Measurements from ENCODE around the gene CLCA1. TPM values are rescaled to one million over a fixed set of nuclear protein-coding genes. Genes with fewer than 3 reads are reported as not detected.

Gene CLCA1
- total and polyA plus RNA-seq, 9 donors = 0.07 to 1.5 (median 0.43) TPM; not detected in 6

DNA sequence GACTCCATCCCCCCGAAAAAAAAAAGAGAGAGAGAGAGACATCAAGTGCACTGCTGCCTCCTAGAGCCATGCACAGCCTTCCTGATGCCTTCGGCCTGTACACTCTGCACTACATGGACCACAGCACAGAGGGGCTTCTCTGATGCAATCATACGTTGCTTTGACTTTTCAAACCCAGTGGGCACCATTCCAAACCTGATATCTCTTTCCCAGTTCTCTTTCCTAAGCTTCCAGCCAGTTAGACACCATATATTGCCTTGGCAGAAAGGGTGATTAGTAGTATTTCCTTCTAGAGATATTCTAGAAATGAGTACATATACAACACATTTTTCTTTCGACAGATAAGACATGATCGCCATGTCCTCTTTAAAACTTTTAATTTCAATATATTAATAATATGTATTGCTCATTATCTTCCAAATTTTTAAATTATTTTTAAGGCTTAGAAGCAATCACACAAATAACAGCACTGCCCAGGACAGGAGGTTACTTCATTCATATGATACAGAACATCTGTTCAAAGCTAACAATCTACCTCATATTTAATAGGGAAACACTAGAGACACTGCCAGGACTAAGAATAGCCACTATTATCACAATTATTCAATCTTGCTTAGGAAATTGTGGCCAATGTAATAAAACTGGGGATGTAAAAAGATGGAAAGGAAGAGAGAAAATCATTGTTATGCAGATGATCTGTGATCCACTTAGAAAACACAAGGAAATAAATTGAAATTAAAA lies 9.9 kb downstream of the CLCA1 start:
- H3K4me3 ChIP-seq = no peak overlapping the region
- intact Hi-C loops (cut with DNase I) = no loop called here
- TF ChIP-seq POLR2A (IDR thresholded peaks at IDR 0.05) (no peak), EP300 (IDR thresholded peaks at IDR 0.05) (no peak)
- TF ChIP-seq, protein P1, sequence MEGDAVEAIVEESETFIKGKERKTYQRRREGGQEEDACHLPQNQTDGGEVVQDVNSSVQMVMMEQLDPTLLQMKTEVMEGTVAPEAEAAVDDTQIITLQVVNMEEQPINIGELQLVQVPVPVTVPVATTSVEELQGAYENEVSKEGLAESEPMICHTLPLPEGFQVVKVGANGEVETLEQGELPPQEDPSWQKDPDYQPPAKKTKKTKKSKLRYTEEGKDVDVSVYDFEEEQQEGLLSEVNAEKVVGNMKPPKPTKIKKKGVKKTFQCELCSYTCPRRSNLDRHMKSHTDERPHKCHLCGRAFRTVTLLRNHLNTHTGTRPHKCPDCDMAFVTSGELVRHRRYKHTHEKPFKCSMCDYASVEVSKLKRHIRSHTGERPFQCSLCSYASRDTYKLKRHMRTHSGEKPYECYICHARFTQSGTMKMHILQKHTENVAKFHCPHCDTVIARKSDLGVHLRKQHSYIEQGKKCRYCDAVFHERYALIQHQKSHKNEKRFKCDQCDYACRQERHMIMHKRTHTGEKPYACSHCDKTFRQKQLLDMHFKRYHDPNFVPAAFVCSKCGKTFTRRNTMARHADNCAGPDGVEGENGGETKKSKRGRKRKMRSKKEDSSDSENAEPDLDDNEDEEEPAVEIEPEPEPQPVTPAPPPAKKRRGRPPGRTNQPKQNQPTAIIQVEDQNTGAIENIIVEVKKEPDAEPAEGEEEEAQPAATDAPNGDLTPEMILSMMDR (IDR thresholded peaks at IDR 0.05) = no peak
- no peaks in the 10 kb centered on the region for H3K4me1 ChIP-seq (ENCODE audit: insufficient read depth)
- no peak for DNase-seq
- no peaks in the 10 kb centered on the region for H3K27me3 ChIP-seq
- WGBS, 3 donors = 55 to 59% (median 56%) methylated on average over 5 of the region's 5 CpGs
- no peaks in the 10 kb centered on the region for H3K9me3 ChIP-seq
- no peaks in the 10 kb centered on the region for H3K36me3 ChIP-seq
- H3K27ac ChIP-seq = no peak overlapping the region

DNA sequence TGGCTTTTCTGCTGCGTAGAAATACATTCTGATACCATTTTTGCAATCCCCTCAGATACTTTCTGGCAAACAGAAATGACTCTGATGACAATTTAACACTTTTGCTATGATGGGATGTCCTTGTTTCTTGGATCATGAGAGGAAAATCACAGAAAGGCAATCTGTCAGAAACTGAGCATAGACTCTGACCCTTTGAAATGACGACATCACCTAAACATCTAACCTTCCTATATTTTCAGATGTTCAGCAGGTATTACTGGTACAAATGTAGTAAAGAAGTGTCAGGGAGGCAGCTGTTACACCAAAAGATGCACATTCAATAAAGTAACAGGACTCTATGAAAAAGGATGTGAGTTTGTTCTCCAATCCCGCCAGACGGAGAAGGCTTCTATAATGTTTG lies 13.2 kb downstream of the CLCA1 start:
- H3K27me3 ChIP-seq = no peaks in the 10 kb centered on the region
- TF ChIP-seq EP300 (IDR thresholded peaks at IDR 0.05) (no peak), POLR2A (IDR thresholded peaks at IDR 0.05) (no peak)
- TF ChIP-seq, protein P1 (IDR thresholded peaks at IDR 0.05) = no peak
- no peak overlapping the region for H3K4me3 ChIP-seq
- H3K9me3 ChIP-seq = no peaks in the 10 kb centered on the region
- DNase-seq = no peak
- no peaks in the 10 kb centered on the region for H3K4me1 ChIP-seq (ENCODE audit: insufficient read depth)
- no peak overlapping the region for H3K27ac ChIP-seq
- 81 to 85% (median 82%) methylated on average over 4 of the region's 4 CpGs for WGBS, 3 donors
- H3K36me3 ChIP-seq = no peaks in the 10 kb centered on the region
- intact Hi-C loops (cut with DNase I) = no loop called here

- no peaks in the 10 kb centered on the region for H3K27me3 ChIP-seq
- no peaks in the 10 kb centered on the region for H3K4me1 ChIP-seq (ENCODE audit: insufficient read depth)
- H3K4me3 ChIP-seq = no peak overlapping the region
- no peaks in the 10 kb centered on the region for H3K36me3 ChIP-seq
- DNase-seq = no peak
- H3K9me3 ChIP-seq = no peaks in the 10 kb centered on the region
- WGBS, 3 donors = 76 to 77% (median 76%) methylated on average over 4 of the region's 4 CpGs
- intact Hi-C loops (cut with DNase I) = no loop called here
- no peak for TF ChIP-seq EP300 (IDR thresholded peaks at IDR 0.05)
- TF ChIP-seq POLR2A (IDR thresholded peaks at IDR 0.05) = no peak
- TF ChIP-seq, protein P1 (IDR thresholded peaks at IDR 0.05) = no peak
- H3K27ac ChIP-seq = no peak overlapping the region
These were observed 18.5 kb downstream of the CLCA1 start for GRCh38 chr1:86487131-86487810.

DNA sequence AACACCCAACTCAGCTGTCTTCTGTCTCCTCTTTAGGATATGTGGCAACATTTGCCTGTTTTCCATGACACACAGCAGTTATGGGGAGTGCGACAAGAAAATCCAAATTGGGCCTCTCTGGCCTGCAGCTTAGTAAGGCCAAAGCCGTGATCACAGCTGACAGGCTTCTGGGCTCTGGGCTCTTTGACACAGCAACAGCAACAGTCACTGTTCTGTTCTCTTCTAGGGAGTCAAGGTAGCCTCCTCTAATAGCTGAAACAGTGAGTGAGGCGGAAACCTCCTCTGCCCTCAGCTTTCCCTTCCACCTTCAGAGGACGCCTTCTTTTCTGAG lies 19.0 kb downstream of the CLCA1 start:
- intact Hi-C loops (cut with DNase I) = no loop called here
- no peak overlapping the region for H3K4me3 ChIP-seq
- H3K36me3 ChIP-seq = no peaks in the 10 kb centered on the region
- DNase-seq = no peak
- no peaks in the 10 kb centered on the region for H3K27me3 ChIP-seq
- WGBS, 3 donors = 91 to 95% (median 94%) methylated on average over 4 of the region's 4 CpGs
- H3K9me3 ChIP-seq = no peaks in the 10 kb centered on the region
- no peak overlapping the region for H3K27ac ChIP-seq
- H3K4me1 ChIP-seq (ENCODE audit: insufficient read depth) = no peaks in the 10 kb centered on the region
- TF ChIP-seq, protein P1 (IDR thresholded peaks at IDR 0.05) = no peak
- TF ChIP-seq POLR2A (IDR thresholded peaks at IDR 0.05) = no peak
- TF ChIP-seq EP300 (IDR thresholded peaks at IDR 0.05) = no peak

Measured in ovary (tissue), 9 donors.